B cell (primary cell): Measurements from ENCODE around the gene AMN1. TPM values are rescaled to one million over a fixed set of nuclear protein-coding genes. Genes with fewer than 3 reads are reported as not detected.

Experiments
- ATAC-seq: fragments of 200-7000 bp; cut with Tn5 transposase; one replicate; pipeline ENCODE4 v1.10.0; 2021; ENCODE audit warnings: low read depth, mild to moderate bottlenecking, moderate number of reproducible peaks, moderate library complexity
- CTCF ChIA-PET: fragments of 350-600 bp; sonication (Branson Sonifier 250); formaldehyde crosslinking; loops from one replicate; lab custom pipeline; 2021; ENCODE audit warnings: antibody characterized with exemption, inconsistent platforms; lab: Charles Lee
- POLR2A ChIA-PET: fragments of 350-600 bp; sonication (Branson Sonifier 250); formaldehyde crosslinking; loops from one replicate; lab custom pipeline; 2021; ENCODE audit warnings: antibody characterized with exemption; lab: Charles Lee
- DNase-seq: peaks from one replicate; pipeline ENCODE4 v3.0.0; 2013
- H2AFZ ChIP-seq: 2 replicates; pipeline ENCODE4 v1.6.1; 2012; ENCODE audit warnings: mild to moderate bottlenecking, low read depth, low read length; ENCODE audit not compliant: insufficient read depth, poor library complexity, severe bottlenecking
- H3K27ac ChIP-seq, 2 donors: 1 replicate in 1 of 2; 2 replicates in 1 of 2; pipeline ENCODE4 v1.5.1; 2012 to 2013; ENCODE audit warnings: low read length in 2 of 2, mild to moderate bottlenecking in 2 of 2, moderate library complexity in 1 of 2
- H3K27me3 ChIP-seq, 4 experiments: fragments of 200-600 bp in 1 of 4; sonication (generic) in 1 of 4; replicated peaks in 1 of 4; 1 replicate in 2 of 4; 2 replicates in 2 of 4; pipeline versions ENCODE4 v1.6.1 to v1.7.0; 2013 to 2016; ENCODE audit warnings: low read length in 3 of 4, mild to moderate bottlenecking in 2 of 4, mixed read lengths in 1 of 4, moderate library complexity in 1 of 4; ENCODE audit not compliant: insufficient read depth in 4 of 4, control insufficient read depth in 3 of 4; ENCODE audit errors: control extremely low read depth in 1 of 4
- H3K36me3 ChIP-seq, 2 experiments: replicated peaks in 1 of 2; 1 replicate in 1 of 2; 2 replicates in 1 of 2; pipeline versions ENCODE4 v1.6.1 to v1.7.1; 2013; ENCODE audit warnings: low read length in 1 of 2; ENCODE audit not compliant: insufficient read depth in 2 of 2, control insufficient read depth in 1 of 2; ENCODE audit errors: control extremely low read depth in 1 of 2, extremely low read depth in 1 of 2
- H3K4me1 ChIP-seq, 2 donors: fragments of 200-600 bp in 1 of 2; sonication (generic) in 1 of 2; 1 replicate in 1 of 2; 2 replicates in 1 of 2; pipeline versions ENCODE4 v1.5.1 to v1.6.1; 2013 to 2017; ENCODE audit warnings: low read length in 2 of 2; ENCODE audit not compliant: control insufficient read depth in 2 of 2, insufficient read depth in 2 of 2
- H3K4me2 ChIP-seq: replicated peaks from 2 replicates; pipeline ENCODE3; 2012; ENCODE audit warnings: mild to moderate bottlenecking, low read depth, low read length; ENCODE audit not compliant: poor library complexity, severe bottlenecking
- H3K4me3 ChIP-seq, 5 experiments: fragments of 200-600 bp in 1 of 5; sonication (generic) in 1 of 5; 1 replicate in 3 of 5; 2 replicates in 2 of 5; pipeline versions ENCODE4 v1.5.1 to v1.7.0; 2011 to 2016; ENCODE audit warnings: low read length in 4 of 5, mild to moderate bottlenecking in 4 of 5, low read depth in 2 of 5, control low read depth in 1 of 5, moderate library complexity in 1 of 5; ENCODE audit not compliant: insufficient read depth in 1 of 5; ENCODE audit errors: control extremely low read depth in 1 of 5, extremely low read depth in 1 of 5
- H3K79me2 ChIP-seq: fragments of 200-600 bp; sonication (generic); one replicate; pipeline ENCODE4 v1.6.0; 2016; ENCODE audit warnings: low read length; ENCODE audit not compliant: control insufficient read depth, insufficient read depth
- H3K9ac ChIP-seq: fragments of 200-600 bp; sonication (generic); 2 replicates; pipeline ENCODE4 v1.6.1; 2017; ENCODE audit warnings: mild to moderate bottlenecking, low read length, moderate library complexity
- H3K9me3 ChIP-seq, 3 donors: one replicate each; pipeline versions ENCODE4 v1.6.1 to v1.7.1; 2013; ENCODE audit warnings: low read length in 2 of 3; ENCODE audit not compliant: control insufficient read depth in 2 of 3, insufficient read depth in 1 of 3; ENCODE audit errors: control extremely low read depth in 1 of 3
- H4K20me1 ChIP-seq: 2 replicates; pipeline ENCODE4 v1.6.0; 2012; ENCODE audit warnings: mild to moderate bottlenecking, low read length; ENCODE audit not compliant: insufficient read depth, control insufficient read depth, poor library complexity, severe bottlenecking
- H3K27ac Mint-ChIP-seq: one replicate; pipeline ENCODE4 v1.8.0; 2021; ENCODE audit warnings: mixed read lengths
- H3K27me3 Mint-ChIP-seq: one replicate; pipeline ENCODE4 v1.8.0; 2021; ENCODE audit warnings: mixed read lengths
- H3K4me1 Mint-ChIP-seq: one replicate; pipeline ENCODE4 v1.8.0; 2021; ENCODE audit warnings: mixed read lengths
- H3K4me3 Mint-ChIP-seq: one replicate; pipeline ENCODE4 v1.8.0; 2021; ENCODE audit warnings: mixed read lengths
- H3K9me3 Mint-ChIP-seq: one replicate; pipeline ENCODE4 v1.8.0; 2022; ENCODE audit warnings: mixed read lengths; ENCODE audit not compliant: insufficient read depth
- CTCF ChIP-seq: fragments of 200-600 bp; IDR thresholded peaks from one replicate; pipeline ENCODE4 v1.8.0; 2022; ENCODE audit warnings: antibody characterized with exemption, mild to moderate bottlenecking
- EZH2 ChIP-seq: IDR thresholded peaks from 2 replicates; pipeline ENCODE4 v1.6.1; 2012; ENCODE audit warnings: borderline replicate concordance, low read depth, mild to moderate bottlenecking, moderate library complexity, low read length; ENCODE audit not compliant: insufficient read depth, poor library complexity, severe bottlenecking
- WGBS: methylation state at CpG from one replicate; pipeline ENCODE4 v1.1.5; 2013; ENCODE audit warnings: missing lambda C conversion rate; ENCODE audit not compliant: insufficient coverage; 5-methylcytosine and 5-hydroxymethylcytosine counted together
- intact Hi-C: fragments of 100-400 bp; cut with micrococcal nuclease; formaldehyde crosslinking; loops from one replicate; pipeline ENCODE4 v1.10.0; 2022
- polyA plus RNA-seq: library from polyadenylated mRNA; depleted of rRNA; stranded (reverse); fragments of >200 nt; gene quantifications from 2 replicates; pipeline ENCODE4 v1.2.3, GENCODE V29; 2012
- total RNA-seq, 2 donors: library from RNA; stranded (reverse); fragments of 120-200 nt in 1 of 2; gene quantifications; 1 replicate in 1 of 2; 2 replicates in 1 of 2; pipeline versions ENCODE4 v1.2.3 to v1.2.4, GENCODE V29; 2013 to 2022

Gene AMN1
- total and polyA plus RNA-seq, 2 donors (not counting 1 experiment from before 2014, with no cell fraction given), result 32.6 to 32.7 TPM

- Mint-ChIP-seq H3K27me3 (no peaks in the 10 kb centered on the region), H3K27ac (peak overlapping the region; percentile 37), H3K4me3 (no peak overlapping the region), H3K9me3 (no peaks in the 10 kb centered on the region), H3K4me1 (peaks cover 56% of the 10 kb centered on the region)
- no CpG with 5 or more reads among the region's 4 CpGs for WGBS
- no peaks in the 10 kb centered on the region for H3K36me3 ChIP-seq
- no peak for ATAC-seq
- no peak overlapping the region for H3K9ac ChIP-seq
- intact Hi-C loops, result no loop called here
- CTCF ChIA-PET, result interaction anchor here (1.4 to 1.6 kb wide), 3 partner anchors 22 to 222 kb away, joined by 3 to 4 read pairs (median 4); partner anchors contain the start of gene RESF1
- H3K4me3 ChIP-seq, result no peak overlapping the region
- H4K20me1 ChIP-seq, result no peaks in the 10 kb centered on the region
- no peak for TF ChIP-seq EZH2
- no peak for TF ChIP-seq CTCF
- no peaks in the 10 kb centered on the region for H3K9me3 ChIP-seq
- peak overlapping the region; percentile 27 for H2AFZ ChIP-seq
- POLR2A ChIA-PET, result interaction anchor here (0.9 kb wide), 1 partner anchor 9 kb away, joined by 3 read pairs; the partner anchor contains the start of gene AMN1
- no peak overlapping the region for H3K27ac ChIP-seq
- peaks cover 28 to 41% of the 10 kb centered on the region in 2 donors for H3K4me1 ChIP-seq
- H3K27me3 ChIP-seq, result no peaks in the 10 kb centered on the region
- no peak overlapping the region for H3K4me2 ChIP-seq
- peaks cover 4% of the 10 kb centered on the region for H3K79me2 ChIP-seq
- peak; percentile 5 for DNase-seq
Measured at GRCh38 chr12:31737345-31737744, 8.5 kb upstream of the AMN1 start.

GRCh38 chr12:31736472-31736871, 7.7 kb upstream of the AMN1 start:
- H3K9me3 Mint-ChIP-seq, result no peaks in the 10 kb centered on the region
- Histone ChIP-seq H3K79me2 (peaks cover 4% of the 10 kb centered on the region), H3K36me3 (no peaks in the 10 kb centered on the region), H3K4me2 (no peak overlapping the region), H3K4me3 (no peak overlapping the region), H3K9ac (no peak overlapping the region), H4K20me1 (no peaks in the 10 kb centered on the region), H3K4me1 (peaks cover 19 to 33% of the 10 kb centered on the region in 2 donors), H3K9me3 (peaks cover 0 to 2% (median 0%) of the 10 kb centered on the region in 3 donors), H3K27ac (no peak overlapping the region), H3K27me3 (no peaks in the 10 kb centered on the region), H2AFZ (no peak overlapping the region)
- H3K4me1 Mint-ChIP-seq, result peaks cover 52% of the 10 kb centered on the region
- peak; percentile 31 for ATAC-seq
- no peak overlapping the region for H3K4me3 Mint-ChIP-seq
- intact Hi-C loops, result no loop called here
- POLR2A ChIA-PET, result interaction anchor here (0.6 to 0.9 kb wide), 3 partner anchors 8 to 437 kb away, joined by 3 to 5 read pairs (median 4); partner anchors contain the start of gene AMN1
- no peak for TF ChIP-seq EZH2
- TF ChIP-seq CTCF, result no peak
- peak; percentile 14 for DNase-seq
- no peaks in the 10 kb centered on the region for H3K27me3 Mint-ChIP-seq
- CTCF ChIA-PET, result interaction anchor here (0.5 to 1.6 kb wide), 3 partner anchors 21 to 223 kb away, joined by 3 to 4 read pairs (median 4); partner anchors contain the start of gene RESF1
- H3K27ac Mint-ChIP-seq, result peak overlapping the region; percentile 70
